Measurements from ENCODE around the gene IMMP2L.
A peak's percentile ranks its signal among the peaks of the same experiment; 100 is the strongest.

Gene IMMP2L

GRCh38 chr7:110835849-110836248, 726.4 kb downstream of the IMMP2L start:
- no peak for DNase-seq

- no peak for DNase-seq
These were observed 727.1 kb downstream of the IMMP2L start for GRCh38 chr7:110835218-110835617.

GRCh38 chr7:110831419-110831818, 730.9 kb downstream of the IMMP2L start:
- DNase-seq: no peak

GRCh38 chr7:110830778-110831177, 731.5 kb downstream of the IMMP2L start:
- DNase-seq: no peak

GRCh38 chr7:110827936-110828335, 734.4 kb downstream of the IMMP2L start:
- no peak for DNase-seq

GRCh38 chr7:110827287-110827855, 734.9 kb downstream of the IMMP2L start:
- no peak for DNase-seq

GRCh38 chr7:110813986-110814385, 748.3 kb downstream of the IMMP2L start:
- no peak for DNase-seq

GRCh38 chr7:110809832-110810231, 752.5 kb downstream of the IMMP2L start:
- no peak for DNase-seq

- peak; percentile 33 for DNase-seq
These were observed 753.9 kb downstream of the IMMP2L start for GRCh38 chr7:110808361-110808760.

GRCh38 chr7:110804501-110804900, 757.8 kb downstream of the IMMP2L start:
- no peak for DNase-seq

- no peak for DNase-seq
These were observed 758.6 kb downstream of the IMMP2L start for GRCh38 chr7:110803602-110804143.

- no peak for DNase-seq
These were observed 760.8 kb downstream of the IMMP2L start for GRCh38 chr7:110801502-110801901.

- DNase-seq: no peak
These were observed 761.3 kb downstream of the IMMP2L start for GRCh38 chr7:110800984-110801383.

- DNase-seq: no peak
These were observed 764.6 kb downstream of the IMMP2L start for GRCh38 chr7:110797656-110798055.

- no peak for DNase-seq
These were observed 771.3 kb downstream of the IMMP2L start for GRCh38 chr7:110790992-110791391.

- DNase-seq: peak; percentile 31
These were observed 775.8 kb downstream of the IMMP2L start for GRCh38 chr7:110786328-110786965.

- no peak for DNase-seq
These were observed 777.5 kb downstream of the IMMP2L start for GRCh38 chr7:110784749-110785148.

- peak; percentile 67 for DNase-seq
These were observed 781.6 kb downstream of the IMMP2L start for GRCh38 chr7:110780712-110781111.

- DNase-seq: no peak
These were observed 783.0 kb downstream of the IMMP2L start for GRCh38 chr7:110779339-110779738.

- DNase-seq: no peak
These were observed 787.2 kb downstream of the IMMP2L start for GRCh38 chr7:110775046-110775445.

- DNase-seq: no peak
These were observed 788.2 kb downstream of the IMMP2L start for GRCh38 chr7:110774071-110774470.

GRCh38 chr7:110772615-110773014, 789.7 kb downstream of the IMMP2L start:
- DNase-seq: no peak

GRCh38 chr7:110771717-110772116, 790.6 kb downstream of the IMMP2L start:
- no peak for DNase-seq

GRCh38 chr7:110767550-110768110, 794.7 kb downstream of the IMMP2L start:
- no peak for DNase-seq
